ENCODE data around the gene TCOF1.

The TCOF1 gene

GRCh38 chr5:150357326-150358260, at the start of gene TCOF1:
TCOF1 (plus strand) TSS chr5:150357697; CDS start chr5:150357747, 50 bp downstream.
- DNase-seq (ENCODE audit: low read depth): peak; percentile 81

GRCh38 chr5:150309101-150309885, 48.2 kb upstream of the TCOF1 start:
- no peak for DNase-seq (ENCODE audit: low read depth)

GRCh38 chr5:150309886-150310239, 47.6 kb upstream of the TCOF1 start:
- no peak for DNase-seq (ENCODE audit: low read depth)

GRCh38 chr5:150310246-150310645, 47.3 kb upstream of the TCOF1 start:
- no peak for DNase-seq (ENCODE audit: low read depth)

GRCh38 chr5:150311015-150311692, 46.3 kb upstream of the TCOF1 start:
- DNase-seq (ENCODE audit: low read depth): no peak

GRCh38 chr5:150312518-150312917, 45.0 kb upstream of the TCOF1 start:
- DNase-seq (ENCODE audit: low read depth): no peak

GRCh38 chr5:150313501-150313900, 44.0 kb upstream of the TCOF1 start:
- DNase-seq (ENCODE audit: low read depth): no peak

GRCh38 chr5:150313921-150314716, 43.4 kb upstream of the TCOF1 start:
- DNase-seq (ENCODE audit: low read depth): no peak

- no peak for DNase-seq (ENCODE audit: low read depth)
Measured at GRCh38 chr5:150315245-150315644, 42.3 kb upstream of the TCOF1 start.

- DNase-seq (ENCODE audit: low read depth): no peak
Measured at GRCh38 chr5:150316320-150316719, 41.2 kb upstream of the TCOF1 start.

GRCh38 chr5:150317048-150318003, 40.2 kb upstream of the TCOF1 start:
- no peak for DNase-seq (ENCODE audit: low read depth)

- DNase-seq (ENCODE audit: low read depth): no peak
Measured at GRCh38 chr5:150318613-150319483, 38.6 kb upstream of the TCOF1 start.

- DNase-seq (ENCODE audit: low read depth): no peak
Measured at GRCh38 chr5:150319484-150319790, 38.1 kb upstream of the TCOF1 start.

GRCh38 chr5:150320044-150320613, 37.4 kb upstream of the TCOF1 start:
- DNase-seq (ENCODE audit: low read depth): no peak

- no peak for DNase-seq (ENCODE audit: low read depth)
Measured at GRCh38 chr5:150321211-150321610, 36.3 kb upstream of the TCOF1 start.

GRCh38 chr5:150321784-150322183, 35.7 kb upstream of the TCOF1 start:
- DNase-seq (ENCODE audit: low read depth): no peak

GRCh38 chr5:150322202-150322601, 35.3 kb upstream of the TCOF1 start:
- no peak for DNase-seq (ENCODE audit: low read depth)

GRCh38 chr5:150323092-150323491, 34.4 kb upstream of the TCOF1 start:
- no peak for DNase-seq (ENCODE audit: low read depth)

- DNase-seq (ENCODE audit: low read depth): no peak
Measured at GRCh38 chr5:150323819-150324218, 33.7 kb upstream of the TCOF1 start.

All from CMK (cell line).